Measurements from ENCODE around the gene GTF2H2.
"Not testable (repeated sequence)": the region's sequence is repeated elsewhere in the genome, so short reads cannot be mapped to it uniquely, and the experiment has no call there.

DNA sequence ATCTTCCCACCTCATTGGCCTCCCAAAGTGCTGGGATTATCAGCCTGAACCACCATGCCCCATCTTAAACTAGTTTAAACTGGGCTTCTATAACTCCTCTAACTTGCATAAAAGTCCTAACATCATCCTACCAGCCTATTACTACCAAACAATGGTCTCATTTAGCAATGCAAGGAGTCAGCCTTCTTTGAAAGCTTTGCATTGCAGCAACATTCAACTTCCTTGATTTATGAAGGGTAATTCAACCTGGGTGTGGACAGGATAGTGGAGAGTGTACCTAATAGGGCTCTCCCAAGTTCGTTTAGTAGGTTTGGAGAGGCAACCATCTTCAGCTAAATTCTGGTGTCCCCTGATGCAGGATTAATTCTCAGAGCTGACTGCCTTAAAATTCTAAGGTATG is 18.7 kb upstream of the GTF2H2 start:
- TF ChIP-seq, protein P1, sequence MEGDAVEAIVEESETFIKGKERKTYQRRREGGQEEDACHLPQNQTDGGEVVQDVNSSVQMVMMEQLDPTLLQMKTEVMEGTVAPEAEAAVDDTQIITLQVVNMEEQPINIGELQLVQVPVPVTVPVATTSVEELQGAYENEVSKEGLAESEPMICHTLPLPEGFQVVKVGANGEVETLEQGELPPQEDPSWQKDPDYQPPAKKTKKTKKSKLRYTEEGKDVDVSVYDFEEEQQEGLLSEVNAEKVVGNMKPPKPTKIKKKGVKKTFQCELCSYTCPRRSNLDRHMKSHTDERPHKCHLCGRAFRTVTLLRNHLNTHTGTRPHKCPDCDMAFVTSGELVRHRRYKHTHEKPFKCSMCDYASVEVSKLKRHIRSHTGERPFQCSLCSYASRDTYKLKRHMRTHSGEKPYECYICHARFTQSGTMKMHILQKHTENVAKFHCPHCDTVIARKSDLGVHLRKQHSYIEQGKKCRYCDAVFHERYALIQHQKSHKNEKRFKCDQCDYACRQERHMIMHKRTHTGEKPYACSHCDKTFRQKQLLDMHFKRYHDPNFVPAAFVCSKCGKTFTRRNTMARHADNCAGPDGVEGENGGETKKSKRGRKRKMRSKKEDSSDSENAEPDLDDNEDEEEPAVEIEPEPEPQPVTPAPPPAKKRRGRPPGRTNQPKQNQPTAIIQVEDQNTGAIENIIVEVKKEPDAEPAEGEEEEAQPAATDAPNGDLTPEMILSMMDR (IDR thresholded peaks at IDR 0.05), result not testable (repeated sequence)
- TF ChIP-seq POLR2AphosphoS5, POLR2A (IDR thresholded peaks at IDR 0.05): not testable (repeated sequence)
